ENCODE data around the gene DLGAP1. TPM values are rescaled to one million over a fixed set of nuclear protein-coding genes. Genes with fewer than 3 reads are reported as not detected.

Gene DLGAP1
- total and polyA plus RNA-seq, 10 of the 15 experiments (the other 5 are each of a cell fraction or from before 2014, with no cell fraction given), result 0.23 to 27.6 (median 1.9) TPM

DNA sequence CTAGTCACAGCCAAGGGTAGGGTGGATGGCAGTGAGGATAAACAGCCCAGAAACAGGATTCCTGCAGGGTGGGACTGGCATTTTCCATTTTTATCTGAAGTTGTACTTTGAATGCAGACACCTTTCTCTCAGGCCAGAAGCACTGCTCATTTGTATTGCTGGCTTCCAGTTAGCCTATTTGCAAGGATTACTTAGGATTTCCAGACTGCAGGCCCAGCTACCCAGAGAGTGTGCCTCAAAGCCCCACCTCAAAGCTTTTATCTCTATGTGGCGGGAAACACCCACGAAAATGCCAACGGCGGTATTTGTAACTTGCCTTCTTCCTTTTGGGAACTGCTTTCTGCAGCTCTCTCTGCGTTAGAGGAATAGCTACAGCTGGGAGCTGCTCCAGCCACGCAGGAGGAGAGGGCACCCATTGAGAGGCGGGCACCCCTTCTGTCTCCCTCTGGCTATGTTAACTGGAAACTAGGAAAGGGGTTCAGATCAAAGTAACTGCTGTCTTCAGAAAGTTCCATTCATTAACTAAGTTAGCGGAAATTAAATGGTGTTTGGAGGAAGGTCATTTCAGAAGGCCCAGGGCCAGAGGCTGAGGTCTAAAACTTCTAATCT is 860.2 kb downstream of the DLGAP1 start:
- Histone ChIP-seq H2AFZ (ENCODE audit: control insufficient read depth, low read depth, low read length) (peak overlapping the region; percentile 63), H4K20me1 (ENCODE audit: control insufficient read depth, insufficient read depth) (no peaks in the 10 kb centered on the region), H3K9ac (ENCODE audit: control insufficient read depth, insufficient read depth, low read length) (peak overlapping the region; percentile 62), H3K4me1 (ENCODE audit: control insufficient read depth, insufficient read depth, low read length) (peaks cover 37% of the 10 kb centered on the region), H3K36me3 (ENCODE audit: control insufficient read depth in 2 of 2, insufficient read depth in 2 of 2, low read length in 1 of 2) (no peaks in the 10 kb centered on the region), H3K27ac (ENCODE audit: control insufficient read depth, insufficient read depth) (peak overlapping the region; percentile 90), H3K4me2 (ENCODE audit: control insufficient read depth, insufficient read depth) (peak overlapping the region; percentile 58), H3K79me2 (ENCODE audit: control insufficient read depth, insufficient read depth, low read length) (no peaks in the 10 kb centered on the region), H3K4me3 (peak overlapping the region; percentile 43; the same call in 1 of the 2 replicates), H3K9me3 (replicated peaks; ENCODE audit: control insufficient read depth, insufficient read depth, low read length) (no peaks in the 10 kb centered on the region), H3K27me3 (replicated peaks in 1 of 2; ENCODE audit: control insufficient read depth in 2 of 2, insufficient read depth in 2 of 2, low read length in 1 of 2) (no peaks in the 10 kb centered on the region)
- POLR2A ChIA-PET, result interaction anchor here (1.2 to 1.9 kb wide), 5 partner anchors 27 to 141 kb away, joined by 3 to 8 read pairs (median 4); no protein-coding TSS in a partner anchor
- no peak for FAIRE-seq
- CTCF ChIA-PET, result interaction anchor here (0.7 to 5.2 kb wide), 32 partner anchors 8 to 1464 kb away, joined by 3 to 96 read pairs (median 5); no protein-coding TSS in a partner anchor
- TSS peak; percentile 45 for BruUV-seq (replicated peaks)
- WGBS (ENCODE audit: insufficient coverage, insufficient replicate concordance, low lambda C conversion rate, missing lambda C conversion rate), result 54% methylated on average over 8 of the region's 8 CpGs
- no peak for DNase-seq (ENCODE audit: low read depth, low spot score)
- intact Hi-C loops (cut with micrococcal nuclease; ENCODE audit: unreplicated experiment), result loop anchor here (1.0 to 2.0 kb wide), 2 partner anchors 71 to 314 kb away; no protein-coding TSS in a partner anchor
- RAD21 ChIA-PET (ENCODE audit: unreplicated experiment), result interaction anchor here (0.7 to 5.5 kb wide), 22 partner anchors 9 to 340 kb away, joined by 3 to 56 read pairs (median 8); no protein-coding TSS in a partner anchor
- SMC1A ChIA-PET (ENCODE audit: uncharacterized antibody, unreplicated experiment), result interaction anchor here (0.6 to 5.4 kb wide), 30 partner anchors 9 to 400 kb away, joined by 3 to 59 read pairs (median 4); no protein-coding TSS in a partner anchor
- in situ Hi-C loops (cut with MboI), result loop anchor here (5.0 to 10.0 kb wide), 3 partner anchors 143 to 620 kb away; partner anchors contain the start of gene TGIF1
- peak; percentile 2 for ATAC-seq
- no peak for TF ChIP-seq SUPT20H (IDR thresholded peaks at IDR 0.05; ENCODE audit: borderline replicate concordance, control insufficient read depth, low read depth, low read length)
- TF ChIP-seq ZNF217 (IDR thresholded peaks at IDR 0.05), result no peak
- TF ChIP-seq MYC (IDR thresholded peaks at IDR 0.05; ENCODE audit: insufficient read depth, insufficient read length, insufficient replicate concordance, low read length, severe bottlenecking), result no peak
- TF ChIP-seq WRNIP1 (IDR thresholded peaks at IDR 0.05; ENCODE audit: borderline replicate concordance, low read depth, low read length), result no peak
- no peak for TF ChIP-seq SMARCA5 (IDR thresholded peaks at IDR 0.05)
- TF ChIP-seq NFYB (IDR thresholded peaks at IDR 0.05; ENCODE audit: insufficient read depth, low read depth, low read length), result no peak
- no peak for TF ChIP-seq RAD51 (IDR thresholded peaks at IDR 0.05)
- peak; percentile 22; the same call in 1 of the 2 replicates for TF ChIP-seq MXI1 (IDR thresholded peaks at IDR 0.05; ENCODE audit: low read depth, low read length)
- TF ChIP-seq PAX8 (IDR thresholded peaks at IDR 0.05), result 0 out of 2 replicates have a peak, but pooled peaks have one; percentile 40
- TF ChIP-seq, protein P1, sequence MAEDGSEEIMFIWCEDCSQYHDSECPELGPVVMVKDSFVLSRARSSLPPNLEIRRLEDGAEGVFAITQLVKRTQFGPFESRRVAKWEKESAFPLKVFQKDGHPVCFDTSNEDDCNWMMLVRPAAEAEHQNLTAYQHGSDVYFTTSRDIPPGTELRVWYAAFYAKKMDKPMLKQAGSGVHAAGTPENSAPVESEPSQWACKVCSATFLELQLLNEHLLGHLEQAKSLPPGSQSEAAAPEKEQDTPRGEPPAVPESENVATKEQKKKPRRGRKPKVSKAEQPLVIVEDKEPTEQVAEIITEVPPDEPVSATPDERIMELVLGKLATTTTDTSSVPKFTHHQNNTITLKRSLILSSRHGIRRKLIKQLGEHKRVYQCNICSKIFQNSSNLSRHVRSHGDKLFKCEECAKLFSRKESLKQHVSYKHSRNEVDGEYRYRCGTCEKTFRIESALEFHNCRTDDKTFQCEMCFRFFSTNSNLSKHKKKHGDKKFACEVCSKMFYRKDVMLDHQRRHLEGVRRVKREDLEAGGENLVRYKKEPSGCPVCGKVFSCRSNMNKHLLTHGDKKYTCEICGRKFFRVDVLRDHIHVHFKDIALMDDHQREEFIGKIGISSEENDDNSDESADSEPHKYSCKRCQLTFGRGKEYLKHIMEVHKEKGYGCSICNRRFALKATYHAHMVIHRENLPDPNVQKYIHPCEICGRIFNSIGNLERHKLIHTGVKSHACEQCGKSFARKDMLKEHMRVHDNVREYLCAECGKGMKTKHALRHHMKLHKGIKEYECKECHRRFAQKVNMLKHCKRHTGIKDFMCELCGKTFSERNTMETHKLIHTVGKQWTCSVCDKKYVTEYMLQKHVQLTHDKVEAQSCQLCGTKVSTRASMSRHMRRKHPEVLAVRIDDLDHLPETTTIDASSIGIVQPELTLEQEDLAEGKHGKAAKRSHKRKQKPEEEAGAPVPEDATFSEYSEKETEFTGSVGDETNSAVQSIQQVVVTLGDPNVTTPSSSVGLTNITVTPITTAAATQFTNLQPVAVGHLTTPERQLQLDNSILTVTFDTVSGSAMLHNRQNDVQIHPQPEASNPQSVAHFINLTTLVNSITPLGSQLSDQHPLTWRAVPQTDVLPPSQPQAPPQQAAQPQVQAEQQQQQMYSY (CRISPR knock-in tag; IDR thresholded peaks at IDR 0.05), result no peak
- no peak for TF ChIP-seq BHLHE40 (IDR thresholded peaks at IDR 0.05; ENCODE audit: borderline replicate concordance in 1 of 2, low read depth in 2 of 2, low read length in 1 of 2)
- TF ChIP-seq RB1 (IDR thresholded peaks at IDR 0.05; ENCODE audit: borderline replicate concordance), result no peak
- no peak for TF ChIP-seq POLR2A (IDR thresholded peaks at IDR 0.05; ENCODE audit: low read depth, low read length)
- no peak for TF ChIP-seq HCFC1 (IDR thresholded peaks at IDR 0.05; ENCODE audit: low read length)
- TF ChIP-seq, protein P2, sequence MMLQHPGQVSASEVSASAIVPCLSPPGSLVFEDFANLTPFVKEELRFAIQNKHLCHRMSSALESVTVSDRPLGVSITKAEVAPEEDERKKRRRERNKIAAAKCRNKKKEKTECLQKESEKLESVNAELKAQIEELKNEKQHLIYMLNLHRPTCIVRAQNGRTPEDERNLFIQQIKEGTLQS (IDR thresholded peaks at IDR 0.05; ENCODE audit: borderline replicate concordance, extremely low read depth, low read depth, low read length), result no peak
- TF ChIP-seq, protein P3, sequence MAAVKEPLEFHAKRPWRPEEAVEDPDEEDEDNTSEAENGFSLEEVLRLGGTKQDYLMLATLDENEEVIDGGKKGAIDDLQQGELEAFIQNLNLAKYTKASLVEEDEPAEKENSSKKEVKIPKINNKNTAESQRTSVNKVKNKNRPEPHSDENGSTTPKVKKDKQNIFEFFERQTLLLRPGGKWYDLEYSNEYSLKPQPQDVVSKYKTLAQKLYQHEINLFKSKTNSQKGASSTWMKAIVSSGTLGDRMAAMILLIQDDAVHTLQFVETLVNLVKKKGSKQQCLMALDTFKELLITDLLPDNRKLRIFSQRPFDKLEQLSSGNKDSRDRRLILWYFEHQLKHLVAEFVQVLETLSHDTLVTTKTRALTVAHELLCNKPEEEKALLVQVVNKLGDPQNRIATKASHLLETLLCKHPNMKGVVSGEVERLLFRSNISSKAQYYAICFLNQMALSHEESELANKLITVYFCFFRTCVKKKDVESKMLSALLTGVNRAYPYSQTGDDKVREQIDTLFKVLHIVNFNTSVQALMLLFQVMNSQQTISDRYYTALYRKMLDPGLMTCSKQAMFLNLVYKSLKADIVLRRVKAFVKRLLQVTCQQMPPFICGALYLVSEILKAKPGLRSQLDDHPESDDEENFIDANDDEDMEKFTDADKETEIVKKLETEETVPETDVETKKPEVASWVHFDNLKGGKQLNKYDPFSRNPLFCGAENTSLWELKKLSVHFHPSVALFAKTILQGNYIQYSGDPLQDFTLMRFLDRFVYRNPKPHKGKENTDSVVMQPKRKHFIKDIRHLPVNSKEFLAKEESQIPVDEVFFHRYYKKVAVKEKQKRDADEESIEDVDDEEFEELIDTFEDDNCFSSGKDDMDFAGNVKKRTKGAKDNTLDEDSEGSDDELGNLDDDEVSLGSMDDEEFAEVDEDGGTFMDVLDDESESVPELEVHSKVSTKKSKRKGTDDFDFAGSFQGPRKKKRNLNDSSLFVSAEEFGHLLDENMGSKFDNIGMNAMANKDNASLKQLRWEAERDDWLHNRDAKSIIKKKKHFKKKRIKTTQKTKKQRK (IDR thresholded peaks at IDR 0.05; ENCODE audit: low read depth, low read length), result no peak
